HG03045 (cell line): ENCODE results near the gene PLEKHA1.
A peak's percentile ranks its signal among the peaks of the same experiment; 100 is the strongest.

Experiments
- ATAC-seq: cut with Tn5 transposase; IDR thresholded peaks from one replicate; pipeline ENCODE4 v1.9.1; 2021; ENCODE audit warnings: mild to moderate bottlenecking, moderate library complexity; ENCODE audit not compliant: unreplicated experiment

The PLEKHA1 gene

DNA sequence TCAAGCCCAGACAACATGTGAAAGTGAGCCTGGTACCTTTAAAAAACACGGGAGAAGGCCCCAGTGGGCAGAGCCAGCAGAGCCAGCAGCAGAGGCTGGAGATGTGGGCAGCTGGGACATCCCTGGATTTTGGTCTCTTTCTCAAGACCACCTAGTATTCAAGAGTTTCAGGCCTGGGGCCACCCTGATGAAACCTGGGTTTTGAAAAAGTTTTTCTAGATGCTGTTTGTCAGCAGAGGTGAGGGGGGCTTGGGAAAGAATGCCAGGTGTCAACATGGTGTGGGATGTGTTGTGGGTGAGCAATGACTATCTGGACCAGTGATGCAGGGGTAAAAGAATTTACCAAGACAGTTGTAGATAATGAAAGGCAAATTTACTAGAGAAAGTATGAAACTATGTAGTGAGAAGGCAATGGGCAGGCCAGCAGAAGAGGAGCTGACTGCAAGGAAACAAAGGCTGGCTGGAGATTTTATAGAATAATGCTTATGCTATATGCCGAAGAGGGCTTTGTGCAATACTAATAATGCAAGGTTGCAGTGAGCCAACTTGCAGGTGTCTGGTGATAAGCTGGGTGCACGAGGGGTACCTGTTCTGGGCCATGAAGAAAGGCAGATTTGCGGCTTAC is 28.1 kb upstream of the PLEKHA1 start:
- no peak for ATAC-seq

DNA sequence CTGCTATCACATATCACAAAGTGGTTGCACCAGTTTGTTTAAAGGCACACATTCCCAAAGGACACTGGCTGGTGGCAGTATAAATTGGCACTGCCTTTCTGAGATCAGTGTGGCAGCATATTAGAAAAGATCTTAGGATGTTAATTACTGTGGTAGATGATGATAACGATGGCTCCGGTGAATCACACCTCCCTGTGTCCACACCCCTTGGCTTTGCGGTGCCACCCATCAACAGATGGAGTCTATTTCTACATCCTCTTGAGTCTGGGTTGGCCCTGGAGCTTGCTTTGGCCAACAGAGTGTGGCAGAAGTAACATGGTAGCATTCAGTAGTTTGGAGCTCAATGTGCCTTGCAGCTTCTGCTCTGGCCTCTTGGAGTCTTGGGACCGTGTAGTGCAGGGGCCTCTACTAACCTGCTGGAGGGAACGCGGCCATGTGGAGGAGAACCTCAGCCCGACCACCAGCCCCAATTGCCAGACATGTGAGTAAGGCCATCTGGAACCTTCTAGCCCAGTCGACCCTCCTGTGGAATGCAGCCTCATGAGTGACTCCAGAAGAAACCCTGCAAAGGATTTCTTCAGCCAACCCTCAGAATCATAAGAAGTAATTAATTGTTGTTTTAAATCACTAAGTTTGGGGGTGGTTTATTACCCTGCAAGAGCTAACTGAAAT is 27.2 kb upstream of the PLEKHA1 start:
- ATAC-seq: no peak

DNA sequence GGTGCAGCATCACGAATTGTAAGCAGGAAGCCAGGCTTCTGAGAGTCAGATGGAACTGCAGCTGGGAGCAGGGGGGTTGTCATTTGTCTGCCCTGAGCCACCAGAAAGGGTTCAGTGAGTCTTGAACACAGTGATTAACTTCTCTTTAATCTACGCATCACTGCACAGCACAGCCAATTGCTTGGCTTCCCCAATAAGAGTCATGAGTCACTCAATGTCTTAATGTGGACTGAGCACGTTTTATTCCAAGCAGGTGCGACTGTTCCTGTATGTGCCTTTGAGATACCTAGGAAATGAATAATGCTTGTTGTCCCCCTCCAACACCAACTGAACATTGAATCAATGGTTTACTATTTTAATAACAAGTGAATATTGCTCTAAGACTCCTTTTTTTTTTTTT is 26.0 kb upstream of the PLEKHA1 start:
- ATAC-seq: no peak

DNA sequence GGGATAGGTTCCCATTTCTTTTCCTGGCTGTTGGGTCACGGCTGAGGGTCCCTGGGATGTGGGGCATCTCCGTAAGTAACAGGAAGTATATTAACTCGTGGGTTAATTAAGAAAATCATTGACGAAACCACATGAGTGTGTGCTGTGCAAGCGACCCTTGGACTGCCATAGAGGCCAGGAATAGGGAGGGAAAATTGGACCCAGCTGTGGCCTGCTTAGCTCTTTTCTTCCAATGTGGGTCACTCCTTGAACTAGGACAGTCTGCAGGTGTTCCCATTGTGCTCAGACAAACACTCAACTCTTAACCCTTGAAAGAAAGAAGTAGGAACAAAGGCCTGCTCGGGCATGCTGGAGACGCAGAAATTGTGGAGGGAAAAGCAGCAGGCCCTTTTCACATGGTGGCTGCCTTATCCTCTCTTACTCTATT is 25.6 kb upstream of the PLEKHA1 start:
- no peak for ATAC-seq

DNA sequence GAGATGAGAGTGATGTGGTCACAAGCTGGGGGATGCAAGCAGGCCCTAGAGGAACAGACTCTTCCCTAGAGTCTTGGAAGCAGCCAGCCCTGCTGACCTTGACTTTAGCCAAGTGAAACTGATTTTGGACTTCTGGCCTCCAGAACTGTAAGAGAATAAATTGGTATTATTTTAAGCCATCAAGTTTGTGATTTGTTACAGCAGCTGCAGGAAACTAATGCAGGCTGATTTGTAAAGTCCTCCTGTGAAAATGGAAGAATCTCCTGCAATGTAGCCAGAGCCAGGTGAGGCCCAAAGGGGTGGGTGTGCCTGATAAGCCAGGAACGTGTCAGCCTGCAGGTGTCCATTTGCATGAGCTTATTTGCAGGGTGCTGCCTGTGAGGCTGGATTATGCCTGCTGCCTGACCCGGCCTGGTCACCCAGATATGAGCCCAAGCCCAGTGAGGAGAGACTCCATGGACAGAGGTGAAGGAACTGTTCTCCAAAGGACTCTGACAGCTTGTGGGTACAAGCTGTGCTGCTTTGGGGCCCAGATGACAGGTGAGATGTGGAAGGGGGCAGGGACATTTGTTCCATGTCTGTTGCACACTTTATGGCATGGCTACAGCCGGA is 24.6 kb upstream of the PLEKHA1 start:
- no peak for ATAC-seq

DNA sequence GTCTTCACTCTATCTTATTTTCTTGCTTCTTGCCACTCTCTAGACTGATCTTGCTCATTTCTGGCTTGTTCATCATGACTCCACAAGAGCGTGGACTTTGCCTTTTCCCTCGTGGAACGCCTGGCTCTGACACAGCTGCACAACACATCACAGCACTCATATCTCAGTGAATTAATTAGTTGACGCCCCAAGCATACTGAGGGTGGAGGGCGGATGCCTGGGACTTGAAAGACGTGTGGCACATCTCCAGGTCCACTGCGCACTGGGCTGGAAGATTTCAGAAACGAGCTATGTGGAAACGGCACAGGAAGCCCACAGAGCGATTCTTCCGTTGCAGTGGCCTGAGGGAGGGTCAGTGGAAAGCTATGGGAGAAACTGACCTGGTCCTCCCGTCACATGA is 23.6 kb upstream of the PLEKHA1 start:
- ATAC-seq: no peak

DNA sequence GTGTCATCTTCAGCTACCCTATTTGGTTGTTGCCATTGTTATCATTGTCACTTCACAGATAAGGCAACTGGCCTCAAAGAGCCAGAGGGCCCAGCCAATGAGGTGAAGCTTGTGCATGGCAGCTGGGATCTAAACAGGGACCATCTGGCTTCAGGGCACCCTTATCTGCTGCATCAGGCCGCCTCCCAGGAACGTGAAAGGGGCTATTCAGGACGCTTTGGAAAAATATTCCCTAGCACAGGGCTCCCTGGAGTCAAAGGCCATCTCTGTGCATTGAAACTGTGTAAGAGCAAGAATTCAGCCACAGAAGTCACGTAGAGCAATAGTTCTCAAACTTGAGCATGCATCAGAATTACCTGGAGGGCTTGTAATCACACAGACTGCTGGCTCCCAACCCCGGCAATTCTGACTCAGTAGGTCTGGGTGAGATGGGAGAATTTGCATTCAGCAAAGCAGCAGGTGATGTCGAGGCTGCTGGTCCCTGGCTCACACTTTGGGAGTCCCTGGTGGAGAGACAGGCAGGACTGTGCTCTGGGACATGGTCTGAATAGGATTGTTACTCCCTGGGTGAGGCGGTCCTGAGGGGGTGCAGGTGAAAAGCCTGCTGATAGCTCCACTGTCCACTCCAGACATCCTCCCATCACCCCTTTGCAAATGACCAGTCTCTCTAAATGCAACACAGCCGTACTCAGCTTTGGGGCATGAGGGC is 21.5 kb upstream of the PLEKHA1 start:
- ATAC-seq: no peak

DNA sequence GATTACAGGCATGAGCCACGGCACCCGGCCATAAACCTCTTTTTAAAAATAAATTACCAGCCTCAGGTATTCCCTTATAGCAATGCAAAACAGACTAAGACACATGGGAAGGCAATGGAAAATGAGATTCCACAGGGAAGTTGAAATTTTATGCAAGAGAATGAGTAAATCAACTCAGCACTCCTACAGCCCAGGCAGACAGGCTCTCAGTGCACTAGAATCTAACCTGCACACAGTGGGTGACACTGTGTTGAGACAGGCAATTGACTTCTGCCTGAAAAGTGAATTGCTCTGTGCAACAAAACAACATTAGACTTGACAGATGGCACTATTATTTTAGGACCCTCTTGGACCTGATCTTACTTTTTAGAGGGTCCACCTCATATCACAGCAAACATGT is 20.1 kb upstream of the PLEKHA1 start:
- no peak for ATAC-seq

DNA sequence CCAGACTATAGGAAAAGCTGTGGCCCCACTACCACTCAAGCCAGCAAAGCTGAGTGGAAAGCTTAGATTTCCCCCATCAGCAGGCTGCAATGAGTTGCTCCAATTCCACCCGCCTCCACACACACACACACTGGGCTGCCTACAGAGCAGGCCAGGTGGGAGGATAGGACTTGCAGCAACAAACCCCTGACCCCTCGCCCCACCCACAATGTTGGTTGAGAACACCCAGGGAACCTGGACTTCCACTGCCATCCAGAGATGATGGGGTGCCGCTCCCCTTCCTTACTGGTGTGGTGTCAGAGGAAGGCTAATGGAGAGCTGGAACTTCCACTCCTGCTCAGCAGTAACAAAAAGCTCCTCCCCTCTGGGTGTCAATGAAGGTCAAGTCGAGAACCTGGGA is 16.8 kb upstream of the PLEKHA1 start:
- no peak for ATAC-seq

DNA sequence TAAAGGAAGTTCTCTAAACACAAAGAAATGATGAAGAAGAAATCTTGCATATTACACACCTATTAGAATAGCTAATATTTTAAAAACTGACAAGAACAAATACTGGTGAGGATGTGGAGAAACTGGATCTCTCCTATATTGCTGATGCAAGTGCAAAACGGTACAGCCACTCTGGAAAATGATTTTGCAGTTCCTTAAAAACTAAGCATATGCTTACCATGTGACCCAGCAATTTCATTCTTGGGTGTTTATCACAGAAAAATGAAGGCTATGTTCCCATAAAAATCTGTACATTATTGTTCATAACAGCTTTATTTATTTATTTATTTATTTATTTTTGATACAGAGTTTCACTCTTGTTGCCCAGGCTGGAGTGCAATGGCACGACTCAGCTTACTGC is 14.9 kb upstream of the PLEKHA1 start:
- ATAC-seq: no peak

DNA sequence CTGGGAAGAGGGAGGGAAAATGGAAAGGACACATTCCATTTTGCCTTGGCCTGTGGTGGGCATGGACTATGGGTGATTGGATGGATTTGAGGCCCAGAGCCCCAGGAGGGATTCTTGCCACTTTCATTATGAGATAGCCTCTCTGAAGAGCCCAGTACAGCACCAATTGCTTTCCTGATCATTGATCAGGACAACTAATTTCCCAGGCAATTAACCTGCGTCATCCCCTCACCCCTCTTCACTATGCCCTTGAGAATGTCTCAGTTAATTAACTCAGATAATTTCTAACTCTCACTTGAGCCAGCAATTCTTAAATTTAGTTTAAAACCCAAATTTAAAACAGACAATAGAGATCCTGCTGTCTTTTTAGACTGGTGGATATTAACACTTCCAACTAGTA is 13.5 kb upstream of the PLEKHA1 start:
- no peak for ATAC-seq

DNA sequence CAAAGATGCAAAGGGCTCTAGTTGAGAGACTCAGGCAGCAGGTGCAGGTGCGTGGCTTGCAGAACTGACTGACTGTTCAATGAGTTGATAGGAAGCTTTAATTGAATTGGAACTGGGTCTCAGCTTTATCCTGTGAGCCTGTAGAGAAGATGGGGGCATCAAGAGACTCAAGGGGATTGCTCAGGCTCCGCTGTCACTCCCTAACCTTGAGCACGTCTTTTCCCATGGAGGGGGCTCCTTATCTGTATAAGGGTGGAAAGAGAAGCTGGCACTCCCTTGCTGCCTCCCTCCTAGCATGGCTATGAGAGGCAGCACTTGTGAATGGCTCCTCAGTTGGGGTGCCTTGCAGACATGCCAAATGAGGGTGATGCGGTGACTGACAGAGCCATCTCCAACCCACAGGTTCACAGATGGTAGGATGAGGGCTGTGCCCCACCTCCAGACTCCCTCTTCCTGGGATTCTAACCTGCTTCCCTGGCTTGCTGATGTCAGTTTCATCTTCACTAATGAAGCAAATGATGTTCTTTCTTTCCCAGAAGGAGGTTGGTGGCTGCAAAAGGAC is 12.4 kb upstream of the PLEKHA1 start:
- no peak for ATAC-seq

DNA sequence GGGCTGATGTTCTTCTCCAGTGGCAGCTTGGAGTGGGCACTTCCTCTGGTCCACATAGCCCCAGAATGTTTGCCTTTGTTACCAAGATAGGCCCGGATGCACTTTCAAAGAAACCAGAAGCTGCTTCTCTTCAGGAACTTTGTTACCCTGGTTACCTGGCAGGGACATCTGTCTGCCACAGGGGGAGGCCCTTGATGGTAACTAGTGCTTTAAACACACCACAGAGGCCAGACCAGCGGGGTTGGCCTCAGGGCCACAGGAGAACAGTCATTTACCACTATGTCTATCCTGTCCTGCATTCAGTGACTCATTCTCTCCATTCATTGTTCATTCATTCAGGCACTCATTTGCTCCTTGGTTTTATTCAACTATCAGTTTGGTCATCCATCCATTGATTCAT is 11.9 kb upstream of the PLEKHA1 start:
- no peak for ATAC-seq

DNA sequence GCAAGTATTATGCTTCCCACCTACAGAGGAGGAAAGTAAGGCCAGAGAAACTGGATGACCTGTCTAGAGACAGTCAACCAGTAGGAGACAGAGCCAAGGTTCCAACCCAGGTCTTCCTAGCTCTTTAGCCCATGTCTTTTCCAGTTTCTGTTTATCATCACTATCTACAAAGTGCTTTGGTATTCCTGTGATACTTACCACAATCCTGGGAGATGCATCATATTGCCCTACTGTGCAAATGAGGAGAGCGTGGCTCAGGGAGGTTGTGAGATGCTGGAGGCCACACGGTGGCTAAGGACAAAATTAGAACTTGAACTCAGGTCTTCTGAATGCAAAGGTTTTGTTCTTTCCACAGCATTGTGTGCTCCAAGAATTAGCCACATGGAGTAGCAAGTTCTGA is 11.2 kb upstream of the PLEKHA1 start:
- no peak for ATAC-seq

DNA sequence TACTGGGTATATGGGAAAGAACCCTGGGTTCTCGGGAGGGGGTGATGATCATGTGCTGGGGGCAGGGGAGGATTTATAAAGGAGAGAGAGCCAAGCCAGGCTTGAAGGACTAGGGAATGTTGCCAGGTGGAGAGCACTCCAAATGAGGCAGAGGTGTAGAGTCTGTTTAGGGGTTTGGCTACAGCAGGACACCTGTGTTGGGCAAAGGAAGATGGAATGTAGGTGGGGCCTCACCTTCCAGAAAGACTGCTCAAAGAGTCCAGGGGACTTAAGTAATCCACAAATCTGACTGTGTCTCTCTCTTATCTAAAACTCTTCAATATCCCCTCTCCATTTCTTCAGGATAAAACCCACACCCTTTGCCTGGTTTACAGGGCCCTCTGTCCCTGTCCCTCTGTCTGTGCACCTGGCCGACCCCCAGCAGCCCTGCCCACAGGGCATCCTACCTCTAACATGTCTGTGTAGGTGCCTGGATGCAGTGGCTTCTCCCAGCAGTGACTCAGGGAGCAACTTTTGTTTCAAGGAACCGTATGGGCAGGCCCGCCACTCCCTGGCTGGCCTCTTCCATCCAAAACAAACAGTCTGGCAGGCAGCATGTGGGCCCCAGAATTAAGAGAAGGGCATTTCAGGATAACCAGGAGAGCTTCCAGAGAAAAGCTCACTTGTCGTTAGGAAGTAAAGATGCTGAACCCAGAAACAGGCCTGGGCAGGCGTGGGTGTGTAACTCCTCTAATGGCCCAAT is 10.6 kb upstream of the PLEKHA1 start:
- ATAC-seq: no peak

DNA sequence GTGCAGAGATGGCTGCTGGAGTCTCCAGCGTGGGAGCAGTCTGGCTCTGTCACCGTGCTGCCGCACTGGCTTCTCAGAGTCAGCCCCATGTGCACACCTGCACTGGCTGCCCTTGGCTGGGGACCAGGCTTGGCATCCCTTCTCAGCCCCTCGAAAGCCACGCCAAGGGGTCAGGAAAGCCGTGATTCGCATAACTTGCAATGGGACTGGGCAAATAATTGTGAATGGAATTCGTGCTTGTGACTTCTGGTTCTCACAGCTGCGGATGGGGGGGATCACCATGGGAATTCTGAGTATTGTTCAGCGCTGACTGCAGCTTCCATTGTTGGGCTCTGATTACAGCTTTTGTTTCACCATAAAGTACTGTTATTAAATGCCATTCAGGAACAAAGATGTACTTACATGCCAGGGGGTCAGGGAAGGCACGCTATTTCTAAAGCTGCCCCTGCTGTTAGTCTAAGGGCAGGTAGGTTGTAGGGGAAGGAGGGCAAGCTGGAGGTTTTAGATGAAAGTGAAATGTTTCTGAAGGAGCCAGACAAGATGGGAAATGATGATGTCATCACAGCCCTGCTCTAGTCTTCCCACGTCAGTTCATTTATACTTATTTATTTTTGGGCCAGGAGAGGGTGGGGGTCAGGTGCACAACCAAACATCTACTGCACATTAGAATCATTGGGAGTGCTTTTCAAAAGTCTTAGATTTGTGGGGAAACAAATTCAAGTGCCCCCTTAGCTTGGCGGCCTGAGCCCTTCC is 5.8 kb upstream of the PLEKHA1 start:
- ATAC-seq: no peak

DNA sequence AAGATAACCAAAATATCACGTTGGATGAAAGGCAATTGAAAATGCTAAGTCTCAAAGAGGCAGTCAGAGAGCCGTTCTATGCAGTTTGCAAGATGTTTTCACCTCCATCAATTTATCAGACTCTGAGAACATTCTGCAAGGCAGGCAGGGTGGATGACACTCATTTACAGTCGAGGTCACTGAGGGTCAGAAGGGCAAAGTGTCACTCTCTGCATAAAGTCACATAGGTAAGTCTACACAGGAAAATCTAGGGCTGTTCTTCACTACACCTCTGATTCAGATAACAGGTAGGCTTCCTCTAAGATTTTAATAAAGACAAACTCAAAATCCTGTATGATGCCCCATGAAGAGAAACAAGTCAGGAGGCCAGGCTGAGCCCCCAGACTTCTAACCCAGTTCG is 1.4 kb upstream of the PLEKHA1 start:
- no peak for ATAC-seq

DNA sequence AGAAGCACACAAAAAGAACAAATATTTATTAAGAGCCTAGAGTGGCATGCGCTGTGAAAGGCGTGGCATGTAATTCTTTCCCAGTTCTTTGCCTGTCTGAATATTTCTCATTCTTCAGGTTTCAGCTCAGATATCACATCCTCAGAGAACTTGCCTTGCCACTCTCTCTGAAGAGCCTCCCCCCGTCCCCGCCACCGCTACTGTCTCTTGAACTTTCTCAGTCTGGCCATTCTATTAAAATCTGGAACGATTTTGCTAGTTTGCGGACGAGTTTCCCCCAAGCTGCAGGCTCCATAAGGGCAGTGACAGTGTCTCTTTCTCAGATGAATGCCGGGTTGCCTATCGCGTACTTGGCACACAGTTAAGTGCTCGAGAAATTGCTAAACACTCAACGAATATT is 787 bp upstream of the PLEKHA1 start:
- no peak for ATAC-seq

DNA sequence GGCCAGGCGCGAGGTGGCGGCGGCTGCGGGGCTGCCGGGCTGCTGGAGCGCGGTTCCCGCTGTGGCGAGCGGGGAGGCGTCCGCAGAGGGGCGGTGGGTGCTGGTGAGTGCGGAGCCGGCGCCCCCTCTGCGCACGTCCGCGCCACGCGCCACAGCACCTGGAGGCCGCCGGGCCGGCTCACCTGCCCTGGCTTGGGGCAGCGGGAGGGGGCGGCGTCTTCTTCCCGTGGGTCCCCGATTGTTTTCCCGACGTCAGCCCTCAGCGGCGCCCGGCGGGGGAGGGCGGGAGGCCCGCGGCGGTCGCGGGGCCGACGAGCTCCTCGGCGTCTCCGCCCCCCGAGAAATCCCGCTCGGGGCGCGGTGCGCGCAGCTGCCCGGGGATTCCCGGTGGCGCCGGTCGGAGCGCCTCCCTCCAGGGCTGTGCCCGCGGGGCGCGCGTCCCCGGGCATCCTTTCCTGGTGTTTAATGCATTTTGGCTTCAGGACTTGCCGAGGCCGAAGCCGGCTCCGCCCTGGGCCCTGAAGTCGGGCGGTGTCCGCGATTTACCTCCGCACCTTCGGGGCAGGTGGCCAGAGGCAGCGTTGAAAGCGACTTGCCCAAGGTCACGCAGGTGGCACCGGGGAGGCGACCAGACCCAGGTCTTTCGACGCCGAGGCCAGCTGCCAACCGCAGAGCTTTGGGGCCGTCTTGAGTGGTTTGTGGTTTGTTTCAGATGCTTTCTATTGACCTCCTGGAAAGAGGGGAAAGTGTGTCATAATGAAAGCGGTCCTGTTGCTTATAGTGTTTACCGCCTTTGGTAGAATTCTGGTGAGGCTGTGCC is 561 bp downstream of the PLEKHA1 start:
- peak; percentile 61 for ATAC-seq
